GM12865 (cell line): ENCODE data around the gene RNASE2.
A peak's percentile ranks its signal among the peaks of the same experiment; 100 is the strongest.
"Not testable (repeated sequence)": the region's sequence is repeated elsewhere in the genome, so short reads cannot be mapped to it uniquely, and the experiment has no call there.

Experiments used
- DNase-seq: peaks from one replicate; pipeline ENCODE4 v3.0.0; 2010; ENCODE audit warnings: low read depth
- H3K4me3 ChIP-seq: 2 replicates; pipeline ENCODE4 v1.5.1; 2011; ENCODE audit warnings: mild to moderate bottlenecking, low read depth, low read length, control low read depth
- CTCF ChIP-seq: IDR thresholded peaks from 2 replicates; pipeline ENCODE4 v1.5.1; 2011; ENCODE audit warnings: low read length, control low read depth, low read depth, inconsistent platforms; ENCODE audit not compliant: insufficient read depth; ENCODE audit errors: missing control alignments

The RNASE2 gene

GRCh38 chr14:20954736-20955537, at the start of gene RNASE2:
RNASE2 (plus strand) TSS chr14:20955487; CDS start chr14:20955772, 285 bp downstream.
- H3K4me3 ChIP-seq, DNase-seq: not testable (repeated sequence)

- DNase-seq = no peak
- no peak for TF ChIP-seq CTCF
- H3K4me3 ChIP-seq = no peak overlapping the region
Observed at GRCh38 chr14:20905676-20906075, 49.6 kb upstream of the RNASE2 start.

- no peak for TF ChIP-seq CTCF
- H3K4me3 ChIP-seq = no peak overlapping the region
- no peak for DNase-seq
Observed at GRCh38 chr14:20907214-20907613, 48.1 kb upstream of the RNASE2 start.

GRCh38 chr14:20910822-20911221, 44.5 kb upstream of the RNASE2 start:
- not testable (repeated sequence) for H3K4me3 ChIP-seq, DNase-seq

- not testable (repeated sequence) for DNase-seq, H3K4me3 ChIP-seq
Observed at GRCh38 chr14:20919038-20919756, 36.1 kb upstream of the RNASE2 start.

- not testable (repeated sequence) for DNase-seq, H3K4me3 ChIP-seq
Observed at GRCh38 chr14:20923766-20924297, 31.5 kb upstream of the RNASE2 start.

GRCh38 chr14:20934148-20934762, 21.0 kb upstream of the RNASE2 start:
- no peak overlapping the region for H3K4me3 ChIP-seq
- peak; percentile 51 for TF ChIP-seq CTCF
- peak; percentile 45 for DNase-seq

GRCh38 chr14:20935303-20935984, 19.8 kb upstream of the RNASE2 start:
- DNase-seq = peak; percentile 5
- H3K4me3 ChIP-seq = no peak overlapping the region
- no peak for TF ChIP-seq CTCF

GRCh38 chr14:20945146-20945545, 10.1 kb upstream of the RNASE2 start:
- H3K4me3 ChIP-seq, DNase-seq: not testable (repeated sequence)

- DNase-seq, H3K4me3 ChIP-seq: not testable (repeated sequence)
Observed at GRCh38 chr14:20946707-20947106, 8.6 kb upstream of the RNASE2 start.

- H3K4me3 ChIP-seq, DNase-seq: not testable (repeated sequence)
Observed at GRCh38 chr14:20955538-20955873, 219 bp downstream of the RNASE2 start.
